NCI-H187 (cell line): ENCODE measurements around the gene VILL.
A peak's percentile ranks its signal among the peaks of the same experiment; 100 is the strongest.
"Not testable (repeated sequence)": the region's sequence is repeated elsewhere in the genome, so short reads cannot be mapped to it uniquely, and the experiment has no call there.

Experiments
- DNase-seq, 2 experiments: peaks; one replicate each; lab custom pipeline; 2025; lab: John Stamatoyannopoulos, UW

The VILL gene

GRCh38 chr3:37963635-37964034 is 27.0 kb upstream of the VILL start:
- DNase-seq: no peak

GRCh38 chr3:37964146-37964545 is 26.4 kb upstream of the VILL start:
- DNase-seq: no peak

GRCh38 chr3:37964716-37965115 is 25.9 kb upstream of the VILL start:
- DNase-seq: no peak

- peak in 1 of 2 experiments; percentile 3 for DNase-seq
These were observed 23.2 kb upstream of the VILL start for GRCh38 chr3:37967260-37967881.

- no peak for DNase-seq
These were observed 22.4 kb upstream of the VILL start for GRCh38 chr3:37968199-37968598.

- no peak for DNase-seq
These were observed 21.6 kb upstream of the VILL start for GRCh38 chr3:37968813-37969595.

GRCh38 chr3:37969596-37970100 is 20.9 kb upstream of the VILL start:
- DNase-seq: no peak

- DNase-seq: no peak
These were observed 19.8 kb upstream of the VILL start for GRCh38 chr3:37970802-37971201.

GRCh38 chr3:37971467-37971866 is 19.1 kb upstream of the VILL start:
- no peak for DNase-seq

GRCh38 chr3:37972056-37972455 is 18.5 kb upstream of the VILL start:
- DNase-seq: not testable (repeated sequence)

- DNase-seq: no peak
These were observed 17.1 kb upstream of the VILL start for GRCh38 chr3:37973246-37974054.

GRCh38 chr3:37974121-37975083 is 16.2 kb upstream of the VILL start:
- peak in 1 of 2 experiments; percentile 11 for DNase-seq

GRCh38 chr3:37979541-37980461 is 10.8 kb upstream of the VILL start:
- DNase-seq: no peak

- DNase-seq: no peak
These were observed 9.9 kb upstream of the VILL start for GRCh38 chr3:37980462-37981347.

- no peak for DNase-seq
These were observed 9.3 kb upstream of the VILL start for GRCh38 chr3:37981348-37981664.

GRCh38 chr3:37982331-37982730 is 8.3 kb upstream of the VILL start:
- DNase-seq: no peak

- DNase-seq: no peak
These were observed 6.5 kb upstream of the VILL start for GRCh38 chr3:37984051-37984450.

GRCh38 chr3:37984596-37984995 is 6.0 kb upstream of the VILL start:
- DNase-seq: no peak

GRCh38 chr3:37985637-37986320 is 4.8 kb upstream of the VILL start:
- no peak for DNase-seq
